HCT116 (cell line): ENCODE results near the gene MLYCD. TPM values are rescaled to one million over a fixed set of nuclear protein-coding genes. Genes with fewer than 3 reads are reported as not detected.
"Not testable (repeated sequence)": the region's sequence is repeated elsewhere in the genome, so short reads cannot be mapped to it uniquely, and the experiment has no call there.

Source experiments
- ATAC-seq: fragments of 200-7000 bp; cut with Tn5 transposase; 2 replicates; pipeline ENCODE4 v1.9.1; 2020; ENCODE audit warnings: mild to moderate bottlenecking, moderate library complexity
- BruUV-seq: library from RNA; stranded (reverse); fragments of 400-500 nt; replicated peaks from 2 replicates; lab custom pipeline; 2021; lab: Mats Ljungman, UMichigan
- CTCF ChIA-PET: fragments of 300-600 bp; sonication (Branson Sonifier 250); formaldehyde crosslinking; loops from one replicate; lab custom pipeline; 2021; ENCODE audit warnings: antibody characterized with exemption; lab: Charles Lee
- POLR2A ChIA-PET: fragments of 300-600, 350-600 bp; sonication (Branson Sonifier 250); formaldehyde crosslinking; loops from one replicate; lab custom pipeline; 2021; ENCODE audit warnings: antibody characterized with exemption; lab: Charles Lee
- RAD21 ChIA-PET, 2 experiments: fragments of 300-600 bp; sonication (Branson Sonifier 250); formaldehyde crosslinking; loops; one replicate each; lab custom pipeline; 2023; ENCODE audit warnings: low total read pairs in 2 of 2; ENCODE audit not compliant: uncharacterized antibody in 2 of 2, unreplicated experiment in 2 of 2, low non-redundant PET in 1 of 2; lab: Charles Lee
- DNase-seq: peaks from one replicate; pipeline ENCODE4 v3.0.0-alpha.2; 2010; ENCODE audit warnings: low read depth, low spot score
- H2AFZ ChIP-seq: fragments of 200-600 bp; shearing (Covaris generic), sonication (generic); 2 replicates; pipeline ENCODE4 v1.6.1; 2017; ENCODE audit warnings: low read depth, mixed run types, mixed read lengths, antibody characterized with exemption, low read length; ENCODE audit not compliant: poor library complexity, severe bottlenecking
- H3K27ac ChIP-seq: 2 replicates; pipeline ENCODE4 v1.5.1; 2012; ENCODE audit warnings: low read depth, low read length
- H3K27me3 ChIP-seq: fragments of 200-600 bp; sonication (generic); 2 replicates; pipeline ENCODE4 v1.6.1; 2016; ENCODE audit warnings: mixed run types, low read length, mixed read lengths; ENCODE audit not compliant: insufficient read depth
- H3K36me3 ChIP-seq, 2 experiments: fragments of 200-500 bp in 1 of 2; fragments of 200-600 bp in 1 of 2; sonication (Bioruptor generic) in 1 of 2; sonication (generic) in 1 of 2; 2 replicates each; pipeline versions ENCODE4 v1.5.1 to v1.6.1; 2014 to 2016; ENCODE audit warnings: low read length in 2 of 2, inconsistent platforms in 1 of 2, mixed read lengths in 1 of 2, mixed run types in 1 of 2; ENCODE audit not compliant: insufficient read depth in 2 of 2, control insufficient read depth in 1 of 2
- H3K4me1 ChIP-seq, 2 experiments: fragments of 200-600 bp in 1 of 2; sonication (generic) in 1 of 2; 2 replicates each; pipeline versions ENCODE4 v1.5.1 to v1.6.1; 2012 to 2017; ENCODE audit warnings: low read length in 2 of 2, inconsistent platforms in 1 of 2, mild to moderate bottlenecking in 1 of 2, mixed read lengths in 1 of 2, mixed run types in 1 of 2, moderate library complexity in 1 of 2; ENCODE audit not compliant: insufficient read depth in 2 of 2, control insufficient read depth in 1 of 2
- H3K4me2 ChIP-seq: fragments of 200-600 bp; sonication (generic); 2 replicates; pipeline ENCODE4 v1.6.1; 2017; ENCODE audit warnings: mixed run types, low read length, mixed read lengths
- H3K4me3 ChIP-seq, 2 experiments: fragments of 200-600 bp in 1 of 2; sonication (generic) in 1 of 2; replicated peaks in 1 of 2; 2 replicates each; pipeline ENCODE4 v1.5.1; 2011 to 2016; ENCODE audit warnings: low read length in 2 of 2, control low read depth in 1 of 2, low read depth in 1 of 2, mild to moderate bottlenecking in 1 of 2, mixed read lengths in 1 of 2, mixed run types in 1 of 2
- H3K79me2 ChIP-seq: fragments of 200-600 bp; sonication (generic); 2 replicates; pipeline ENCODE4 v1.6.1; 2017; ENCODE audit warnings: mild to moderate bottlenecking, mixed run types, low read length, moderate library complexity, mixed read lengths; ENCODE audit not compliant: insufficient read depth
- H3K9ac ChIP-seq: fragments of 200-600 bp; sonication (generic); 2 replicates; pipeline ENCODE4 v1.6.1; 2016; ENCODE audit warnings: low read length, mixed read lengths
- H3K9me2 ChIP-seq: fragments of 200-600 bp; sonication (generic), shearing (Covaris generic); 2 replicates; pipeline ENCODE4 v1.6.1; 2017; ENCODE audit warnings: mixed run types, mild to moderate bottlenecking, moderate library complexity; ENCODE audit not compliant: insufficient read depth
- H3K9me3 ChIP-seq, 2 experiments: fragments of 200-500 bp in 1 of 2; fragments of 200-600 bp in 1 of 2; sonication (Bioruptor generic) in 1 of 2; sonication (generic) in 1 of 2; 2 replicates each; pipeline ENCODE4 v1.6.1; 2014 to 2017; ENCODE audit warnings: low read length in 2 of 2, mixed read lengths in 2 of 2, inconsistent platforms in 1 of 2, low read depth in 1 of 2, mild to moderate bottlenecking in 1 of 2, mixed run types in 1 of 2, moderate library complexity in 1 of 2; ENCODE audit not compliant: control insufficient read depth in 1 of 2, insufficient read depth in 1 of 2
- H4K20me1 ChIP-seq: fragments of 200-600 bp; sonication (generic), shearing (Covaris generic); 2 replicates; pipeline ENCODE4 v1.6.1; 2017; ENCODE audit warnings: mixed run types, mild to moderate bottlenecking, moderate library complexity; ENCODE audit not compliant: insufficient read depth
- CEBPB ChIP-seq: IDR thresholded peaks from 2 replicates; pipeline ENCODE4 v1.6.1; 2012; ENCODE audit warnings: low read depth
- RAD21 ChIP-seq: IDR thresholded peaks from 2 replicates; pipeline ENCODE4 v1.6.1; 2012; ENCODE audit warnings: low read depth, mild to moderate bottlenecking
- REST ChIP-seq: IDR thresholded peaks from 2 replicates; pipeline ENCODE4 v1.6.1; 2012; ENCODE audit warnings: low read depth
- intact Hi-C: fragments of 100-400 bp; cut with micrococcal nuclease; formaldehyde crosslinking; loops from 2 replicates; pipeline ENCODE4 v1.10.0; 2022
- total RNA-seq: library from RNA; stranded (reverse); gene quantifications from one replicate; pipeline ENCODE4 v1.2.1, GENCODE V29; 2021; ENCODE audit not compliant: unreplicated experiment
- TF ChIP-seq, protein P1 (sequence below), 3 experiments: fragments of 200-600 bp in 1 of 3; sonication (generic) in 1 of 3; IDR thresholded peaks in 2 of 3; conservative IDR thresholded peaks in 1 of 3; 2 replicates each; pipeline ENCODE4 v1.5.1; 2012 to 2017; ENCODE audit warnings: low read depth in 2 of 3, low read length in 2 of 3, antibody characterized with exemption in 1 of 3, borderline replicate concordance in 1 of 3, control low read depth in 1 of 3, mild to moderate bottlenecking in 1 of 3, mixed read lengths in 1 of 3, mixed run types in 1 of 3, moderate library complexity in 1 of 3; ENCODE audit not compliant: insufficient read depth in 1 of 3

The MLYCD gene
- total RNA-seq, 1 experiment from 2014 or later: 3.9 TPM

DNA sequence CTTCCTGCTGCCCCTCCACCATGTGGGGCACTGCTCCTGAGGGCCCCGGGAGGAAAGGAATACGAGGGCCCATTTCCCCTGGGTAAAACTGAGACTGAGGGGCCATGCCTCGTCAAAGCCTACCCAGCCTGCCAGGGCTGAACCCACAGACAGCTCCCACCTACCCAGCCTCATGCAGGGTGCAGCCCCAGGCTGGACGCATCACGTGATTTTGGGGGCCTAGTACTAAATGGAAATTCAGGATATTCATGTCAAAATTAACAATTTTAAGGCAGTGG lies 50.7 kb downstream of the MLYCD start (continued):
- no peak for TF ChIP-seq REST
- TF ChIP-seq CEBPB: no peak
- no peak for TF ChIP-seq RAD21
- TF ChIP-seq, protein P1, sequence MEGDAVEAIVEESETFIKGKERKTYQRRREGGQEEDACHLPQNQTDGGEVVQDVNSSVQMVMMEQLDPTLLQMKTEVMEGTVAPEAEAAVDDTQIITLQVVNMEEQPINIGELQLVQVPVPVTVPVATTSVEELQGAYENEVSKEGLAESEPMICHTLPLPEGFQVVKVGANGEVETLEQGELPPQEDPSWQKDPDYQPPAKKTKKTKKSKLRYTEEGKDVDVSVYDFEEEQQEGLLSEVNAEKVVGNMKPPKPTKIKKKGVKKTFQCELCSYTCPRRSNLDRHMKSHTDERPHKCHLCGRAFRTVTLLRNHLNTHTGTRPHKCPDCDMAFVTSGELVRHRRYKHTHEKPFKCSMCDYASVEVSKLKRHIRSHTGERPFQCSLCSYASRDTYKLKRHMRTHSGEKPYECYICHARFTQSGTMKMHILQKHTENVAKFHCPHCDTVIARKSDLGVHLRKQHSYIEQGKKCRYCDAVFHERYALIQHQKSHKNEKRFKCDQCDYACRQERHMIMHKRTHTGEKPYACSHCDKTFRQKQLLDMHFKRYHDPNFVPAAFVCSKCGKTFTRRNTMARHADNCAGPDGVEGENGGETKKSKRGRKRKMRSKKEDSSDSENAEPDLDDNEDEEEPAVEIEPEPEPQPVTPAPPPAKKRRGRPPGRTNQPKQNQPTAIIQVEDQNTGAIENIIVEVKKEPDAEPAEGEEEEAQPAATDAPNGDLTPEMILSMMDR (IDR thresholded peaks at IDR 0.05 in 2 of 3, conservative IDR thresholded peaks at IDR 0.05 in 1 of 3; ENCODE audit: borderline replicate concordance in 1 of 3, insufficient read depth in 1 of 3, low read depth in 2 of 3, low read length in 2 of 3): no peak

- CTCF ChIA-PET, H3K9me3 ChIP-seq, ATAC-seq, RAD21 ChIA-PET, DNase-seq, POLR2A ChIA-PET, H3K9me2 ChIP-seq, H2AFZ ChIP-seq, H4K20me1 ChIP-seq, H3K4me2 ChIP-seq, H3K27me3 ChIP-seq, BruUV-seq, H3K36me3 ChIP-seq, H3K79me2 ChIP-seq, H3K27ac ChIP-seq, H3K9ac ChIP-seq, H3K4me3 ChIP-seq: not testable (repeated sequence)
- H3K4me1 ChIP-seq: peaks cover 20 to 31% of the 10 kb centered on the region in 2 experiments
- intact Hi-C loops: loop anchor here (5.0 to 10.0 kb wide), 2 partner anchors 124 to 554 kb away; partner anchors contain the start of gene MEAK7
Observed at GRCh38 chr16:83950862-83951399, 52.0 kb downstream of the MLYCD start.
